PFSK-1 (cell line): ENCODE data around the gene LDLRAP1.

Experiments used
- POLR2AphosphoS5 ChIP-seq: IDR thresholded peaks from 2 replicates; pipeline ENCODE4 v1.6.1; 2012; ENCODE audit warnings: low read depth, mild to moderate bottlenecking, control low read depth, low read length, moderate library complexity
- TAF1 ChIP-seq: IDR thresholded peaks from 2 replicates; pipeline ENCODE4 v1.6.1; 2012; ENCODE audit warnings: low read length, control low read depth, borderline replicate concordance; ENCODE audit not compliant: insufficient read depth
- TF ChIP-seq, protein P1 (sequence below), 2 experiments: IDR thresholded peaks; 2 replicates each; pipeline versions ENCODE4 v1.6.1 to v1.8.0; 2011 to 2012; ENCODE audit warnings: low read depth in 2 of 2, low read length in 2 of 2, control low read depth in 1 of 2, inconsistent platforms in 1 of 2, mild to moderate bottlenecking in 1 of 2, moderate library complexity in 1 of 2; ENCODE audit not compliant: insufficient read depth in 1 of 2

DNA sequence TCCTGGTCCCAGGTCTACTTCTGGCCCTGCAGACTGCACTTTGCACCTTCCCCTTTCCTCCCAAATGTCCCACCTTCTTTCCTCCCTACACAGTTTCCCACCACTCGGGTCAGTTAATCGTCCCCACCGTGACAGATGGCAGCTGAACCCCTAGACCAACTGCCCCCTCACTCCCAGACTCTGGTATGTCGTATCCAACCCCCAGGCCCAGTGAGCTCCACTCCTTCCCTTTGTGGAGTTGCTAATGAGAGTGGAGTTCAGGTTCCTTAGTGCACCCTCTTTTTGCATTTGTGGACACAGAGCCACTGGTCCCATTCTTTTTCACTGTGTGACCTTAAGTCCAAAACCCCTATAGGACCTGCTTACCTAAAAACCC is 75.0 kb downstream of the LDLRAP1 start:
- TF ChIP-seq POLR2AphosphoS5, result no peak
- no peak for TF ChIP-seq TAF1
- TF ChIP-seq, protein P1, sequence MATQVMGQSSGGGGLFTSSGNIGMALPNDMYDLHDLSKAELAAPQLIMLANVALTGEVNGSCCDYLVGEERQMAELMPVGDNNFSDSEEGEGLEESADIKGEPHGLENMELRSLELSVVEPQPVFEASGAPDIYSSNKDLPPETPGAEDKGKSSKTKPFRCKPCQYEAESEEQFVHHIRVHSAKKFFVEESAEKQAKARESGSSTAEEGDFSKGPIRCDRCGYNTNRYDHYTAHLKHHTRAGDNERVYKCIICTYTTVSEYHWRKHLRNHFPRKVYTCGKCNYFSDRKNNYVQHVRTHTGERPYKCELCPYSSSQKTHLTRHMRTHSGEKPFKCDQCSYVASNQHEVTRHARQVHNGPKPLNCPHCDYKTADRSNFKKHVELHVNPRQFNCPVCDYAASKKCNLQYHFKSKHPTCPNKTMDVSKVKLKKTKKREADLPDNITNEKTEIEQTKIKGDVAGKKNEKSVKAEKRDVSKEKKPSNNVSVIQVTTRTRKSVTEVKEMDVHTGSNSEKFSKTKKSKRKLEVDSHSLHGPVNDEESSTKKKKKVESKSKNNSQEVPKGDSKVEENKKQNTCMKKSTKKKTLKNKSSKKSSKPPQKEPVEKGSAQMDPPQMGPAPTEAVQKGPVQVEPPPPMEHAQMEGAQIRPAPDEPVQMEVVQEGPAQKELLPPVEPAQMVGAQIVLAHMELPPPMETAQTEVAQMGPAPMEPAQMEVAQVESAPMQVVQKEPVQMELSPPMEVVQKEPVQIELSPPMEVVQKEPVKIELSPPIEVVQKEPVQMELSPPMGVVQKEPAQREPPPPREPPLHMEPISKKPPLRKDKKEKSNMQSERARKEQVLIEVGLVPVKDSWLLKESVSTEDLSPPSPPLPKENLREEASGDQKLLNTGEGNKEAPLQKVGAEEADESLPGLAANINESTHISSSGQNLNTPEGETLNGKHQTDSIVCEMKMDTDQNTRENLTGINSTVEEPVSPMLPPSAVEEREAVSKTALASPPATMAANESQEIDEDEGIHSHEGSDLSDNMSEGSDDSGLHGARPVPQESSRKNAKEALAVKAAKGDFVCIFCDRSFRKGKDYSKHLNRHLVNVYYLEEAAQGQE (IDR thresholded peaks at IDR 0.05; ENCODE audit: insufficient read depth in 1 of 2, low read depth in 2 of 2, low read length in 2 of 2), result no peak
